Measurements from ENCODE around the gene CPAMD8. TPM values are rescaled to one million over a fixed set of nuclear protein-coding genes. Genes with fewer than 3 reads are reported as not detected.

The CPAMD8 gene
- total RNA-seq, 5 donors from 2014 or later (not counting 1 experiment from before 2014, with no cell fraction given): 2.1 to 6.2 (median 2.9) TPM

DNA sequence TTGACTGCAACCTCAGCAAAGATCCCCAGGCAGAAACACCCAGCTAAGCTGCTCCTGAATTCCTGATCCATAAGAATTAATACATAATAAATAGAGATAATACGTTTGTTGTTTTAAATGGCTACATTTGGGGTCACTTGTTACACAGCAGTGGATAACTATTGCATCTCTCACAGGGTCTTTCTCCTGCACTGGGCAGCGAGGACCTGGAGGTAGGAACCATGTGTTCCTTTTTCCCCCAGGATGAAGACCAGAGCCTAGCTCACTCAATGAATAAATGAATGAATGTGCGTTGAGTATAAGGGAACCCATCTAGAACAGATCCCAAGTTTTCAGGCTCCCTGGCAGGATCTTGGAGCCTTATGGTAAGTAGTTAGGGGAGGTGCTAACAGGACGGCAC lies 107.1 kb downstream of the CPAMD8 start:
- Mint-ChIP-seq H3K27ac (no peak overlapping the region), H3K4me1 (no peaks in the 10 kb centered on the region), H3K4me3 (no peak overlapping the region), H3K9me3 (peaks cover 0 to 3% (median 2%) of the 10 kb centered on the region in 3 donors), H3K27me3 (peaks cover 8 to 15% of the 10 kb centered on the region in 2 donors), H3K36me3 (no peaks in the 10 kb centered on the region)
- H3K9me3 ChIP-seq: no peaks in the 10 kb centered on the region
- H3K27me3 ChIP-seq (replicated peaks in 1 of 2; ENCODE audit: control insufficient read depth in 2 of 2, extremely low read depth in 1 of 2, insufficient read depth in 2 of 2, low read length in 1 of 2): peaks cover 0 to 39% of the 10 kb centered on the region in 2 experiments
- WGBS (ENCODE audit: insufficient coverage): 89% methylated on average over 1 of the region's 4 CpGs
- H3K4me1 ChIP-seq (ENCODE audit: control insufficient read depth in 1 of 2, extremely low read depth in 1 of 2, insufficient read depth in 2 of 2, low read length in 2 of 2): no peaks in the 10 kb centered on the region
- DNase-seq (no peak), ATAC-seq (replicated peaks in 1 of 4) (no peak)
- ChIA-PET POLR2A (no interaction called here), CTCF (no interaction called here)
- H3K36me3 ChIP-seq (ENCODE audit: control insufficient read depth in 2 of 2, extremely low read depth in 1 of 2, insufficient read depth in 1 of 2, low read length in 1 of 2): no peaks in the 10 kb centered on the region
- no peak overlapping the region for H3K4me3 ChIP-seq (ENCODE audit: control insufficient read depth in 1 of 2, extremely low read depth in 1 of 2, low read length in 1 of 2)
- no peak overlapping the region for H3K27ac ChIP-seq (ENCODE audit: low read length)

DNA sequence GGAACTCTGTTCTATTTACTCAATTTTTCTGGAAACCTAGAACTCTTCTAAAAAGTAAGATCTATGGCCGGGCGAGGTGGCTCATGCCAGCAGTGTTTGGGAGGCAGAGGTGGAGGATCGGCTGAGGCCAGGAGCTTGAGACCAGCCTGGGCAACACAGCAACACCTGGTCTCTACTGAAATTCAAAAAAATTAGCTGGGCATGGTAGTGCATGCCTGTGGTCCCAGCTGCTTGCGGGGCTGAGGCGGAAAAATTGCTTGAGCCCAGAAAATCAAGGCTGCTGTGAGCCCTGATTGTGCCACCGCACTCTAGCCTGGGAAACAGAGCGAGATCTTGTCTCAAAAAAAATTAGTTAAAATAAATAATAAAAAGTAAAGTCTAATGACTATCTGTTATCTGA lies 109.2 kb downstream of the CPAMD8 start:
- 61% methylated on average over 3 of the region's 7 CpGs for WGBS (ENCODE audit: insufficient coverage)
- DNase-seq: no peak
- CTCF ChIA-PET: no interaction called here

DNA sequence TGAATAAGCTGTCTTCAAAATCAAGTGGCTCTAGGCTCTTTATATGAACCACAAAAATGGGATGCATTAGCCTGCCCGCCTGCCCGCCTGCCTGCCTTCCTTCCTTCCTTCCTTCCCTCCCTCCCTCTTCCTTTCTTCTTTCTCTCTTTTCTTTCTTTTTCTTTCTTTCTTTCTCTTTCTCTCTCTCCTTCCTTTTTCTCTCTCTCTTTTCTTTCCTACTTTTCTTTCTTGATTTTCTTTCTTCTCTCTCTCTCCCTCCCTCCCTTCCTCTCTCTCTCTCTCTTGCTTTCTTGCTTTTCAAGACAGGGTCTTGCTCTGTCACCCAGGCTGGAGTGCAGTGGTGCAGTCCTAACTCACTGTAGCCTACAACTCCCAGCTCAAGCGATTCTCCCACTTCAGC lies 110.9 kb downstream of the CPAMD8 start:
- no peak overlapping the region for H3K27ac Mint-ChIP-seq
- POLR2A ChIA-PET: no interaction called here
- Histone ChIP-seq H3K27me3 (replicated peaks in 1 of 2; ENCODE audit: control insufficient read depth in 2 of 2, extremely low read depth in 1 of 2, insufficient read depth in 2 of 2, low read length in 1 of 2) (peaks cover 0 to 34% of the 10 kb centered on the region in 2 experiments), H3K4me3 (ENCODE audit: control insufficient read depth in 1 of 2, extremely low read depth in 1 of 2, low read length in 1 of 2) (no peak overlapping the region), H3K4me1 (ENCODE audit: control insufficient read depth in 1 of 2, extremely low read depth in 1 of 2, insufficient read depth in 2 of 2, low read length in 2 of 2) (no peaks in the 10 kb centered on the region), H3K36me3 (ENCODE audit: control insufficient read depth in 2 of 2, extremely low read depth in 1 of 2, insufficient read depth in 1 of 2, low read length in 1 of 2) (no peaks in the 10 kb centered on the region), H3K9me3 (peaks cover 2% of the 10 kb centered on the region), H3K27ac (ENCODE audit: low read length) (no peak overlapping the region)
- H3K4me1 Mint-ChIP-seq: no peaks in the 10 kb centered on the region
- 63% methylated on average over 2 of the region's 3 CpGs for WGBS (ENCODE audit: insufficient coverage)
- H3K4me3 Mint-ChIP-seq: no peak overlapping the region
- no peak for DNase-seq
- ATAC-seq (replicated peaks in 1 of 4): no peak
- peaks cover 10 to 24% (median 21%) of the 10 kb centered on the region in 3 donors for H3K9me3 Mint-ChIP-seq
- no peaks in the 10 kb centered on the region for H3K36me3 Mint-ChIP-seq
- peaks cover 3 to 15% of the 10 kb centered on the region in 2 donors for H3K27me3 Mint-ChIP-seq
- CTCF ChIA-PET: no interaction called here

More for the DNA sequence above, 109.2 kb downstream of the CPAMD8 start:
- H3K4me3 Mint-ChIP-seq: no peak overlapping the region
- H3K4me1 ChIP-seq (ENCODE audit: control insufficient read depth in 1 of 2, extremely low read depth in 1 of 2, insufficient read depth in 2 of 2, low read length in 2 of 2): no peaks in the 10 kb centered on the region
- H3K36me3 ChIP-seq (ENCODE audit: control insufficient read depth in 2 of 2, extremely low read depth in 1 of 2, insufficient read depth in 1 of 2, low read length in 1 of 2): no peaks in the 10 kb centered on the region
- H3K9me3 Mint-ChIP-seq: peaks cover 7 to 19% (median 15%) of the 10 kb centered on the region in 3 donors
- H3K27me3 Mint-ChIP-seq: peaks cover 6 to 16% of the 10 kb centered on the region in 2 donors
- no peaks in the 10 kb centered on the region for H3K36me3 Mint-ChIP-seq
- peaks cover 0 to 42% of the 10 kb centered on the region in 2 experiments for H3K27me3 ChIP-seq (replicated peaks in 1 of 2; ENCODE audit: control insufficient read depth in 2 of 2, extremely low read depth in 1 of 2, insufficient read depth in 2 of 2, low read length in 1 of 2)
- no peak for ATAC-seq (replicated peaks in 1 of 4)
- H3K27ac Mint-ChIP-seq: no peak overlapping the region
- POLR2A ChIA-PET: no interaction called here
- no peak overlapping the region for H3K27ac ChIP-seq (ENCODE audit: low read length)
- H3K4me1 Mint-ChIP-seq: no peaks in the 10 kb centered on the region
- peaks cover 2% of the 10 kb centered on the region for H3K9me3 ChIP-seq
- H3K4me3 ChIP-seq (ENCODE audit: control insufficient read depth in 1 of 2, extremely low read depth in 1 of 2, low read length in 1 of 2): no peak overlapping the region

DNA sequence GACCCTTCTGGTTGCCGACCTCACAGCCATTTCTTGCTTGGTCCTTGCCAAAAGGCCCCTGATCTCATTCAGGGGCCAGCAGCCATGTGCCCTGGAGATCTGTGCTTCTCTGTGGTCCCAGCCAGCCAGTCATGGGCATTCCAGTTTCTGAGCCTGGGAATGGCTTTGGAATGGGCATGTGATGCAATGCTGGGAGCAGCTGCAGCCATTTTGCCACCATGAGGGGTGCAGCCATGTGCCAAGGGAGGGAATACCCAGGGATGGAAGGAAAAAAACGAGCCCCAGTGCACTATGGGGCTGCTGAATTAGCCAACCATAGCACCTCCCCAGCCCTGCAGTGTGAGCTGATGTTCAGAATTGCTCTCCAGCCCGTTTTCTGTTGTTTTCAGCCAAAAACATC lies 111.5 kb downstream of the CPAMD8 start:
- POLR2A ChIA-PET: no interaction called here
- 45% methylated on average over 2 of the region's 3 CpGs for WGBS (ENCODE audit: insufficient coverage)
- H3K36me3 ChIP-seq (ENCODE audit: control insufficient read depth in 2 of 2, extremely low read depth in 1 of 2, insufficient read depth in 1 of 2, low read length in 1 of 2): no peaks in the 10 kb centered on the region

DNA sequence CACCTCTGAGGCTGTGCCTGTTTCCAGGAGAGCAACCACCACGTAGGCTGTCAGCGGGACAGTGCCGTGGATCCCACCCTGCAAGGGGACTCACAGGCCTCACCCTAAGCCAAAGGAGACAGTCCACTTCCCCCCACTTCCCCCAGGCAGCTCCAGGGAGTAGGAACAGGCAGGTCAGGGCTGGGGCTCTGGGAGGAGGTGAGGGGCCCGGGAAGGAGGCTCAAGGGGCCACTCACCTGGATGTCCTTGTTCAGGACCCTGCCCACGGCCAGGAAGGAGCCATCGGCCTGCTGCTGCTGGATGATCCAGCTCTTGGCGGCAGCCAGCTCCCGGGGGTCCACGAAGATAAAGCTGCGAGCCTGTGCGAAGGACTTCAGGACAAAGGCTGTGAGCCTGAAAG lies 112.2 kb downstream of the CPAMD8 start:
- Histone ChIP-seq H3K4me1 (ENCODE audit: control insufficient read depth in 1 of 2, extremely low read depth in 1 of 2, insufficient read depth in 2 of 2, low read length in 2 of 2) (no peaks in the 10 kb centered on the region), H3K9me3 (peaks cover 2% of the 10 kb centered on the region), H3K36me3 (ENCODE audit: control insufficient read depth in 2 of 2, extremely low read depth in 1 of 2, insufficient read depth in 1 of 2, low read length in 1 of 2) (no peaks in the 10 kb centered on the region), H3K27me3 (replicated peaks in 1 of 2; ENCODE audit: control insufficient read depth in 2 of 2, extremely low read depth in 1 of 2, insufficient read depth in 2 of 2, low read length in 1 of 2) (peaks cover 0 to 34% of the 10 kb centered on the region in 2 experiments), H3K4me3 (ENCODE audit: control insufficient read depth in 1 of 2, extremely low read depth in 1 of 2, low read length in 1 of 2) (no peak overlapping the region), H3K27ac (ENCODE audit: low read length) (no peak overlapping the region)
- Mint-ChIP-seq H3K27ac (no peak overlapping the region), H3K36me3 (no peaks in the 10 kb centered on the region), H3K4me3 (no peak overlapping the region), H3K4me1 (no peaks in the 10 kb centered on the region), H3K27me3 (peaks cover 3 to 11% of the 10 kb centered on the region in 2 donors), H3K9me3 (peaks cover 10 to 24% (median 21%) of the 10 kb centered on the region in 3 donors)
- CTCF ChIA-PET: no interaction called here
- POLR2A ChIA-PET: no interaction called here
- ATAC-seq (replicated peaks in 1 of 4): no peak
- DNase-seq: no peak
- 93% methylated on average over 7 of the region's 11 CpGs for WGBS (ENCODE audit: insufficient coverage)

More for the DNA sequence above, 111.5 kb downstream of the CPAMD8 start:
- Histone ChIP-seq H3K4me3 (ENCODE audit: control insufficient read depth in 1 of 2, extremely low read depth in 1 of 2, low read length in 1 of 2) (no peak overlapping the region), H3K27ac (ENCODE audit: low read length) (no peak overlapping the region), H3K9me3 (peaks cover 2% of the 10 kb centered on the region), H3K27me3 (replicated peaks in 1 of 2; ENCODE audit: control insufficient read depth in 2 of 2, extremely low read depth in 1 of 2, insufficient read depth in 2 of 2, low read length in 1 of 2) (peaks cover 0 to 35% of the 10 kb centered on the region in 2 experiments), H3K4me1 (ENCODE audit: control insufficient read depth in 1 of 2, extremely low read depth in 1 of 2, insufficient read depth in 2 of 2, low read length in 2 of 2) (no peaks in the 10 kb centered on the region)
- no peaks in the 10 kb centered on the region for H3K36me3 Mint-ChIP-seq
- peaks cover 3 to 15% of the 10 kb centered on the region in 2 donors for H3K27me3 Mint-ChIP-seq
- H3K4me1 Mint-ChIP-seq: no peaks in the 10 kb centered on the region
- no peak for DNase-seq
- H3K27ac Mint-ChIP-seq: no peak overlapping the region
- no peak for ATAC-seq (replicated peaks in 1 of 4)
- no peak overlapping the region for H3K4me3 Mint-ChIP-seq
- H3K9me3 Mint-ChIP-seq: peaks cover 10 to 24% (median 21%) of the 10 kb centered on the region in 3 donors
- CTCF ChIA-PET: no interaction called here

DNA sequence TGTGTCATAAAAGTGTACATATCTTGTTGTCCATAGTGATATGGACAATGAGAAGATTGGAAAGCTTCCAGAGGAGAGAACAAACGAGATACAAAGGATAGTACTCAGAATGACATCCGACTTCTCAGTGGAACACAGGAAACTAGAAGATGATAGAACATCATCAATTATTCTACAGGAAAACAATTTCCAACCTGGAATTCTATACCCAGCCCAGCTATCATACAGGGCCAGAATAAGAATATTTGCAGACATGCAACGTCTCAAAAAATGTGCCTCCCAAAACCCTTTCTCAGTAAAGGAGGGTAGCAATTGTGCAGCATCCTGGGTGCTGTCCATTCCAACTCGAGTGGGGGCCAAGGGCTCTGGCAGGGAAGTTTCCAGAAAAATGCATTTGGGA lies 113.8 kb downstream of the CPAMD8 start:
- Mint-ChIP-seq H3K27ac (no peak overlapping the region), H3K27me3 (peaks cover 3 to 8% of the 10 kb centered on the region in 2 donors), H3K36me3 (no peaks in the 10 kb centered on the region), H3K4me3 (no peak overlapping the region), H3K4me1 (no peaks in the 10 kb centered on the region), H3K9me3 (peaks cover 10 to 21% (median 19%) of the 10 kb centered on the region in 3 donors)
- Histone ChIP-seq H3K27ac (ENCODE audit: low read length) (no peak overlapping the region), H3K9me3 (peaks cover 2% of the 10 kb centered on the region), H3K4me3 (ENCODE audit: control insufficient read depth in 1 of 2, extremely low read depth in 1 of 2, low read length in 1 of 2) (no peak overlapping the region), H3K27me3 (replicated peaks in 1 of 2; ENCODE audit: control insufficient read depth in 2 of 2, extremely low read depth in 1 of 2, insufficient read depth in 2 of 2, low read length in 1 of 2) (peaks cover 0 to 30% of the 10 kb centered on the region in 2 experiments), H3K4me1 (ENCODE audit: control insufficient read depth in 1 of 2, extremely low read depth in 1 of 2, insufficient read depth in 2 of 2, low read length in 2 of 2) (no peaks in the 10 kb centered on the region), H3K36me3 (ENCODE audit: control insufficient read depth in 2 of 2, extremely low read depth in 1 of 2, insufficient read depth in 1 of 2, low read length in 1 of 2) (no peaks in the 10 kb centered on the region)
- no CpG with 5 or more reads among the region's 4 CpGs for WGBS (ENCODE audit: insufficient coverage)
- no peak for ATAC-seq (replicated peaks in 1 of 4)
- ChIA-PET CTCF (no interaction called here), POLR2A (no interaction called here)
- no peak for DNase-seq

DNA sequence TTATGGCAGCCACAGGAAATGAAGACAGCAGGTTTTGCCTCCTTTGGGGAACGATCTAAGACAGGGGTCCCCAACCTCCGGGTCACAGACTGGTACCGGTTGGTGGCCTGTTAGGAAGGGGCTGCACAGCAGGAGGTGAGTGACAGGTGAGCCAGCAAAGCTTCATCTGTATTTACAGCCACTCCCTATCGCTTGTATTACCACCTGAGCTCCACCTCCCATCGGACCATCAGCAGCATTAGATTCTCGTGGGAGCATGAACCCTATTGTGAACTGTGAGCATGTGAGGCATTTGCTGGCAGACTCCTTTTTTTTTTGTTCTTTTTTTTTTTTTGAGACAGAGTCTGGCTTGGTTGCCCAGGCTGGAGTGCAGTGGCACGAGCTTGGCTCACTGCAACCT lies 115.6 kb downstream of the CPAMD8 start:
- no peak for ATAC-seq (replicated peaks in 1 of 4)
- CTCF ChIA-PET: interaction anchor here in 1 of 2 donors (0.7 kb wide), 1 partner anchor 487 kb away, joined by 6 read pairs; no protein-coding TSS in a partner anchor
- H3K27me3 ChIP-seq (replicated peaks in 1 of 2; ENCODE audit: control insufficient read depth in 2 of 2, extremely low read depth in 1 of 2, insufficient read depth in 2 of 2, low read length in 1 of 2): peaks cover 0 to 22% of the 10 kb centered on the region in 2 experiments

More for the DNA sequence above, 115.6 kb downstream of the CPAMD8 start:
- peaks cover 2% of the 10 kb centered on the region for H3K9me3 ChIP-seq
- H3K27ac ChIP-seq (ENCODE audit: low read length): no peak overlapping the region
- H3K36me3 ChIP-seq (ENCODE audit: control insufficient read depth in 2 of 2, extremely low read depth in 1 of 2, insufficient read depth in 1 of 2, low read length in 1 of 2): no peaks in the 10 kb centered on the region
- no peaks in the 10 kb centered on the region for H3K36me3 Mint-ChIP-seq
- POLR2A ChIA-PET: no interaction called here
- peaks cover 10 to 21% (median 19%) of the 10 kb centered on the region in 3 donors for H3K9me3 Mint-ChIP-seq
- H3K4me3 ChIP-seq (ENCODE audit: control insufficient read depth in 1 of 2, extremely low read depth in 1 of 2, low read length in 1 of 2): no peak overlapping the region
- H3K27me3 Mint-ChIP-seq: peaks cover 0 to 2% of the 10 kb centered on the region in 2 donors
- WGBS (ENCODE audit: insufficient coverage): 87% methylated on average over 3 of the region's 7 CpGs
- no peaks in the 10 kb centered on the region for H3K4me1 Mint-ChIP-seq
- no peaks in the 10 kb centered on the region for H3K4me1 ChIP-seq (ENCODE audit: control insufficient read depth in 1 of 2, extremely low read depth in 1 of 2, insufficient read depth in 2 of 2, low read length in 2 of 2)
- H3K27ac Mint-ChIP-seq: no peak overlapping the region
- no peak for DNase-seq
- H3K4me3 Mint-ChIP-seq: no peak overlapping the region
